Smooth muscle cell of the brain vasculature (primary cell): ENCODE results near the gene ZNF100.
A peak's percentile ranks its signal among the peaks of the same experiment; 100 is the strongest.
"Not testable (repeated sequence)": the region's sequence is repeated elsewhere in the genome, so short reads cannot be mapped to it uniquely, and the experiment has no call there.

Source experiments
- DNase-seq: peaks from one replicate; pipeline ENCODE4 v3.0.0-alpha.2; 2012; ENCODE audit warnings: low read depth, low spot score

Gene ZNF100

DNA sequence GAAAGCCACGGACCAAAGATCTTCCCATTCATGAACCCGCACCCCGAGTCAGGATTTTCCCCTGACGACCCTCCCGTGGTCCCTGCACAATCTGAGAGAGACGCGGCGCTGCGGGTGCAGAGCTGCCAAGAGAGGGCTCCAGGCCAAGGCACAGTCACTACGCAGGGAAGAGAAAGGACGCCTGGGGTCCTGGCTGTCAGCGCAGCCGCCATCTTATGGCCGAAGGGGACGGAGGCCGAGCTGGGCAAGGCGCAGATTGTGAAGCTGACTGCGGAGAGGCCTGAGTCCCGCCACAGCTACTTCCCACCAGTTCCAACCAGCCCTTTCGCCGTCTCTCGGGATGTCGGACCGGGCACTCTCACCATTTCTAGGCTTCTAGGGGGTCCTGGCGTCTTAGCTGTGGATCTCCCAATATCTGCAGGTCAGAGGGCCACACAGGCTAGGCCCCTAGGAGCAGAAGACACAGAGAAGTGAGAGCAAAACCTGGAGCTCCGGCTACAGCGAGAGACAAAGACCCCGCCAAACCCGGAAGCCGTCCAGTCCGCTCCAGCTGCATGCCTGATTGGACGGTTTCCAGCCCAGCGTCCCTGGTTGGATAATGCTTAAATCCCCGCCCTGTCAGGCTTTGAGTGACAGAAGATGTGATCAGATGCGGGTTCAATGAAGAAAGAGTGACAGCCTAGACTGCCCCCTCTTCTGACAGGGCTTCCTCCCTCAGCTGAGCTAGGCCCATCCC, at the start of gene ZNF100:
Gene ZNF100 (minus strand): TSS at position 515 of the 736 bp plus-strand sequence. CDS start 150 bp downstream, at position 365.
- DNase-seq = peak; percentile 81

- DNase-seq = no peak
Measured at GRCh38 chr19:21812448-21812847, 45.1 kb upstream of the ZNF100 start.

- not testable (repeated sequence) for DNase-seq
Measured at GRCh38 chr19:21808400-21809000, 41.1 kb upstream of the ZNF100 start.

- no peak for DNase-seq
Measured at GRCh38 chr19:21789466-21790085, 22.2 kb upstream of the ZNF100 start.

DNA sequence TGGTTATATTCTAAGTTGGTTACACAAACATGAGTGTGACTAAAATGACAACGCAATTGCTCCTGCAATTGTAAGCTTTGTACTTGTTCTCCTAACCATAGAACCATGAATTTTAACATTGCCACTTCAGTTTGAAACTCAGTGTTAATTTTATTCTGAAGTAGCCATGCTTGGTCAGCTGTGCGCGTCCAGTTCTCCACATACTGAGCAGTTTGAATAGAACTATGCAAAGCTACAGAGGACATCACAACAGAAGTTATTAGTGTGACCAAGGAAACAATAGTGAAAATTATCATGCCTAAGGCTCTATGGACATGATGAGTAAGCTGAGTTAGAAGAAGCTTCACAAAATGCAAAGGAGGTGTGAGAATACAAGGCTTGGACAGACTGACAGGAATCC, 19.6 kb upstream of the ZNF100 start:
- DNase-seq = no peak

DNA sequence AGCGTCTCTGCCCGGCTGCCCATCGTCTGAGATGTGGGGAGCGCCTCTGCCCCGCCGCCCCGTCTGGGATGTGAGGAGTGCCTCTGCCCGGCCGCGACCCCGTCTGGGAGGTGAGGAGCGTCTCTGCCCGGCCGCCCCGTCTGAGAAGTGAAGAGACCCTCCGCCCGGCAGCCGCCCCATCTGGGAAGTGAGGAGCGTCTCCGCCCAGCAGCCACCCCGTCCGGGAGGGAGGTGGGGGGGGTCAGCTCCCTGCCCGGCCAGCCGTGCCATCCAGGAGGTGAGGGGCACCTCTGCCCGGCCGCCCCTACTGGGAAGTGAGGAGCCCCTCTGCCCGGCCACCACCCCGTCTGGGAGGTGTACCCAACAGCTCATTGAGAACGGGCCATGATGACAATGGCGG, 8.4 kb upstream of the ZNF100 start:
- not testable (repeated sequence) for DNase-seq

GRCh38 chr19:21766705-21767064, 694 bp downstream of the ZNF100 start:
- not testable (repeated sequence) for DNase-seq

DNA sequence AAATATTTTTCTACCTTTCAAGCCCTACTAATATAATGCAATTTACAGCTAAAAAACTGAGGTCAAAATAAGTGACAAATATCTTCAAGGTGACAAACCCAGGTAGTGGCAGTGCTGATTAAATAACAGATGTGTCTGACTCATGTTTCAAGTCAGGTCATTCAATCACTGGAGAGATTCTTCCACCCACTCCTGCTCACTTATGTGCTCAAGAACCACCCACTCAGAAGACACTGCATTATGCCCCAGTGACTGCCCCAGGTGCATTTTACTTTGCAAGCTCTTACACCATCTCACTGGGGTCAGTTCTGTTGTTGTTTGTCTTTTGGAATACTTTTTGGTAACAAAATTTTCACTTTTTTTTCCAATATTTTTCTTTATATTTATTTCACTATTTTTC, 2.2 kb downstream of the ZNF100 start:
- no peak for DNase-seq

- not testable (repeated sequence) for DNase-seq
Measured at GRCh38 chr19:21761547-21761946, 5.8 kb downstream of the ZNF100 start.

DNA sequence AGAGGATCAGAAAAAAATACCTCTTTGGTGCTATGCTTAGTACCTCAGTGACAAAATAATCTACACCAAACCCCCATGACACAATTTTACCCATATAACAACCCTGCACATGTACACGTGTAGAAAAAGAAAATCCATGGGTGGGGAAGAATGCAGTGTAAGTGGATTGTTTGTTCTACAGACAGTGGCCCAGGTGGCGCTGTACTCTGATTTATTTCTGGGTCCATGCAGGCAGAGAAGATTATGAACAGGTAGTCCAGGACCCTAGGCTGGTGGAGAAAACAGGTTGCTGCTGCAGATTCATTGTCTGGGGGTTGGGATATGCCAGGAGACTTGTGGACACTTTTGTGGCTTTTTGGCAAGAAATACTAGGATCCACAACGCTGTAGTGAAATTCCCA, 9.1 kb downstream of the ZNF100 start:
- DNase-seq = no peak

DNA sequence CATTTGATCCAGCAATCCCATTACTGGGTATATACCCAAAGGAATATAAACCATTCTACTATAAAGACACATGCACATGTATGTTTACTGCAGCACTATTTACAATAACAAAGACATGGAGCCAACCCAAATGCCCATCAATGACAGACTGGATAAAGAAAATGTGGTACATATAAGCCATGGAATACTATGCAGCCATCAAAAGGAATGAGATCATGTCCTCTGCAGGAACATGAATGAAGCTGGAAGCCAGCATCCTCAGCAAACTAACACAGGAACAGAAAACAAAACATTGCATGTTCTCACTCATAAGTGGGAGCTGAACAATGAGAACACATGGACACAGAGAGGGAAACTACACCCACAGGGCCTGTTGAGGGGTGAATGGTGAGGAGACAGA, 11.8 kb downstream of the ZNF100 start:
- not testable (repeated sequence) for DNase-seq

- no peak for DNase-seq
Measured at GRCh38 chr19:21751384-21751783, 16.0 kb downstream of the ZNF100 start.

DNA sequence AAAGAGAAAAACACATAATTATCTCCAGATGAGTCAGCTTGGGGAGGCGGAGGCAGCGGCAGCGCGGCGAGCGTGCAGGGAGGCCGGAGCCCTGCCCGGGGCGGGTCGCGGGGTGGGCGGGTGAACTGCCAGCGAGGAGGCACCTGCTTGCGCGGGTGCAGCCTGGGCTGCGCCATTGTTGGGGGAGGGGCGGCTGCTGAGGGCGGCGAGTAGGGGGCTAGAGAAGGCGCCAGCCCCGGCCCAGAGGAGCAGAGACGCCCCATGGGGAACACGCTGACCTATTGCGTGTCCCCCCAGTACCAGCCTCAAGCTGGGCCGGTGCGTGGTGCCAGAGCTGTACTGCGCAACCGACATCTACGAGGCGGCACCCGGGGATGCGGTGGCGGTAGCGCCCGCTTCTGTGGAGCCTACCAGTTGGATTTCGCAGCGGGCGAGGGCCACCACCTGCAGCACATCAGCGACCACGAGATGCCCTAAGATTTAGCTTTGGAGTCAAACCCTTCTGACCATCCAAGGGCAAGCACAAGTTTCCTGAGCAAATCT, 16.7 kb downstream of the ZNF100 start:
- DNase-seq = no peak

DNA sequence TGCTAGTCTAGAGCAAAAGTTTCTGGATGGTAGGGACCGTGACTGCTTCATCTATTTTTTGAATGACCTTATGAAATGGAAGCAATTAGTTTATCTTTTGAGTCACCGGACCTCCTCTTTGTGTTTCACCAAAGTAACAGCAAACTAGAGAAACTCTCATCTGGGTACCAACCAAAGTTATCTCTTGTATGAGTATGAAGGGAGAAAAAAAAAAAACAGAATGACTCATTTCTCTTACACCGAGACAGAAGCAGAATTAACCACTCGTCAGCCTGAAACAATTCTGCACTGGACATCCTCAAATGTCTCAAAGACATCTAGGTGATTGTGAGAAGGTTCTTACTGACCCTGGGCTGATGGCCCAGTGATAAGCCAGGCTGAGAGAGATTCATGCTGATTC, 18.3 kb downstream of the ZNF100 start:
- no peak for DNase-seq

GRCh38 chr19:21748088-21748487, 19.3 kb downstream of the ZNF100 start:
- no peak for DNase-seq

GRCh38 chr19:21740559-21740958, 26.8 kb downstream of the ZNF100 start:
- DNase-seq = no peak

DNA sequence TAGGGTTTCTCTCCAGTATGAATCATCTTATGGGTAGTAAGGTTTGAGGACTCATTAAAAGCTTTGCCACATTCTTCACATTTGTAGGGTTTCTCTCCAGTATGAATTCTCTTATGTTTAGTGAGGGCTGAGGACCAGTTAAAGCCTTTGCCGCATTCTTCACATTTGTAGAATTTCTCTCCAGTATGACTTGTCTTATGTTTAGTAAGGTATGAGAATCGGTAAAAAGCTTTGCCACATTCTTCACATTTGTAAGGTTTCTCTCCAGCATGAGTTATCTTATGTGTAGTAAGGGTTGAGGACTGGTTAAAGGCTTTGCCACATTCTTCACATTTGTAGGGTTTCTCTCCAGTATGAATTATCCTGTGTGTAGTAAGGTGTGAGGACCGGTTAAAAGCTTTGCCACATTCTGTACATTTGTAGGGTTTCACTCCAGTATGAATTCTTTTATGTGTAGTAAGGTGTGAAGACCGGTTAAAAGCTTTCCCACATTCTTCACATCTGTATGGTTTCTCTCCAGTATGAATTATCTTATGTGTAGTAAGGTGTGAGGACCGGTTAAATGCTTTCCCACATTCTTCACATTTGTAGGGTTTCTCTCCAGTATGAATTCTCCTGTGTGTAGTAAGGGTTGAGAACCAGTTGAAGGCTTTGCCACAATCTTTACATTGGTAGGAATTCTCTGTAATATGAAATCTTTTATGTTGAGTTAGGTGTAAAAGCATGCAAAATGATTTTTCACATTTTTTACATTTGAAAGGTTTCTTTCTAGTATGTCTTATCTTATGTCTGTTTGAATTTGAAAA, 40.2 kb downstream of the ZNF100 start:
- DNase-seq = not testable (repeated sequence)

- DNase-seq = no peak
Measured at GRCh38 chr19:21713761-21714160, 53.6 kb downstream of the ZNF100 start.

DNA sequence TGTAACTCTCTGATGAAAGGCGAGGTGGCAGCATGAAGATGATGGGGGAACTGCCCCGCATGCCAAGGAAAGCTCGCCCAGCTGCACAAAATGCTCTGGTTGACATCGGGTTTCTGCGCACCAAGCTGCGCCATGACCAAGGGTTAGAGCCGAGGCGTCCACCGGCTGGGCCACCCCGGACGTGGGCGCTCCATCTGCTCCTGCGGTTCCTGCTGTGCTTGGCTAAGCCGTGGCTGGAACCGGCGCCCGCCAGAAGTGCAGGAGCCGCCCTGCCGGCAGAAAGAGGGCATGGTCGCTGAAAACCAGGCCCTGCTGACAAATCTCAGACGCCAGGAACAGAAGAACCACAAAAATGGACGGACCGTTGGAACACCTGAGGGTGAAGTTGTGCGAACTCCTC, 57.9 kb downstream of the ZNF100 start:
- no peak for DNase-seq

DNA sequence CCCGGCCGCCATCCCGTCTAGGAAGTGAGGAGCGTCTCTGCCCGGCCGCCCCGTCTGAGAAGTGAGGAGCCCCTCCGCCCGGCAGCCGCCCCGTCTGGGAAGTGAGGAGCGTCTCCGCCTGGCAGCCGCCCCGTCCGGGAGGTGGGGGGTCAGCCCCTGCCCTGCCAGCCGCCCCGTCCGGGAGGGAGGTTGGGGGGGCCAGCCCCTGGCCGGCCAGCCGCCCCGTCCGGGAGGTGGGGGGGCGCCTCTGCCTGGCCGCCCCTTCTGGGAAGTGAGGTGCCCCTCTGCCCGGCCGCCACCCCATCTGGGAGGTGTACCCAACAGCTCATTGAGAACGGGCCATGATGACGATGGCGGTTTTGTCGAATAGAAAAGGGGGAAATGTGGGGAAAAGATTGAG, 59.5 kb downstream of the ZNF100 start:
- not testable (repeated sequence) for DNase-seq

DNA sequence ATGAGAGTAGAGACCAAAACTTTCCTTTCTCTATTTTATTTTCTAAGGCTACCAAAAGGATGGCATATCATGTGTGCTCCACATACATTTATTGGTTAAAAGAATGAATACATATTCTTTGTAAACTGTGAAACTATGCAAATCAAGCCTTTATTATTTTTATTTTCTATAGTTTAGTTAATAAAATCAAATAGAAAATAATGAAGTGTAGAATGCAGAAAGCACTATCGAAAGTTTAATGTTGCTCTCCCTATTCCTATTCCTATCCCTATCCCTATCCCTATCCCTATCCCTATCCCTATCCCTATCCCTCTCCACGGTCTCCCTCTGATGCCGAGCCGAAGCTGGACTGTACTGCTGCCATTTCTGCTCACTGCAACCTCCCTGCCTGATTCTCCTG, 60.3 kb downstream of the ZNF100 start:
- DNase-seq = no peak

GRCh38 chr19:21705393-21705792, 62.0 kb downstream of the ZNF100 start:
- DNase-seq = no peak
